ENCODE data around the gene HSD17B1.

DNA sequence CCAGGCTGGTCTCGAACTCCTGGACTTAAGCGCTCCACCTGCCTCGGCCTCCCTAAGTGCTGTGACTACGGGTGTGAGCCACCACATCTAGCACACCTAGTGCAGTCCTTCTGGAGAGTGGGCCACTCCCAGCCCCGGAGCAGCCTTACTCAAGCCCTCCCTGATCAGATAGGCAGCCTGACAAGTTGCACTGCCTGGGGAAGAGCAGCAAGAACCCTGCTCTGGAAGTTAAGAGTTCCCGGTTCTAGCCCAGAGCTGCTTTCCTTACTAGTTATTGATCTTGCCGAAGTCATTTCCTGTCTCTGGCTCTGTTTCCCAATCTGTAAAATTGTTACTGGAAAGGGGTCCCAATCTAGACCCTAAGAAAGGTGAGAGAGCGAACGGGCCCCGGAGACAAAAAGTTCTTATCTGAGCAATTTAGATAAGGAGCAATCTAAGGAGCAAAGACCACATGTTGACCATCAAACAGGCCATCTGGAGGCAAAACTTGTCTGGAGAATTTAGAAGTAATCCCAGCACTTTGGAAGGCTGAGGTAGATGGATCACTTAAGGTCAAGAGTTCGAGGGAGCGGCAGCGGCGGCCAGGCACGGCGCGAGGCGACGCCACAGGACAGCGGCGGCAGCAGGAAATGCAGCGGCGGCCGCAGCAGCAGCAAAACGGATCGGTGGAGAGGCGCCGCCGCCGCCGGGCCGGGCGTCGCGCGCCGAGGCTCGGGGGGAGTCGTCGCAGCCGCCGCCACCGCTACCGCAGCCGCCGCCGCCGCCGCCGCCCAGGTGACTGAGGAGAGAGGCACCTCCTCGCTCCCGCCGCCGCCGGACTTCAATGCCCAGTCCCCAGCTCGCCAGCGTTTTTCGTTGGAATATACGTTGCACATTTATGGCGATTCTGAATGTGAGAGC lies 21.0 kb upstream of the HSD17B1 start:
- TF ChIP-seq POLR2AphosphoS5 (IDR thresholded peaks at IDR 0.05) (no peak), CTCF (IDR thresholded peaks at IDR 0.05; ENCODE audit: poor library complexity, severe bottlenecking) (peak; percentile 63), RAD21 (conservative IDR thresholded peaks at IDR 0.05) (peak; percentile 10)

All from neural cell (in vitro differentiated cells).